MM.1S (cell line): Measurements from ENCODE around the gene HS3ST4.

ENCODE experiments used
- DNase-seq: peaks from one replicate; pipeline ENCODE4 v3.0.0-alpha.2; 2015
- H2AFZ ChIP-seq: fragments of 300-600 bp; sonication (generic); 2 replicates; pipeline ENCODE4 v1.6.0; 2016; ENCODE audit warnings: antibody characterized with exemption, low read length
- H3F3A ChIP-seq: fragments of 300-600 bp; sonication (generic); 2 replicates; pipeline ENCODE4 v1.6.1; 2016; ENCODE audit warnings: mild to moderate bottlenecking, antibody characterized with exemption, low read length, moderate library complexity, mixed read lengths; ENCODE audit not compliant: insufficient read depth
- H3K27ac ChIP-seq: fragments of 300-600 bp; sonication (generic); 2 replicates; pipeline ENCODE4 v1.5.1; 2016; ENCODE audit warnings: mild to moderate bottlenecking, low read length
- H3K27me3 ChIP-seq: fragments of 300-600 bp; sonication (generic); replicated peaks from 2 replicates; pipeline ENCODE4 v1.6.0; 2016; ENCODE audit warnings: low read length; ENCODE audit not compliant: insufficient read depth
- H3K36me3 ChIP-seq: fragments of 300-600 bp; sonication (generic); replicated peaks from 2 replicates; pipeline ENCODE4 v1.6.1; 2016; ENCODE audit warnings: mild to moderate bottlenecking, low read length, mixed read lengths; ENCODE audit not compliant: insufficient read depth
- H3K4me1 ChIP-seq: fragments of 300-600 bp; sonication (generic); 2 replicates; pipeline ENCODE4 v1.6.1; 2016; ENCODE audit warnings: low read length, mixed read lengths
- H3K4me2 ChIP-seq: fragments of 300-600 bp; sonication (generic); 2 replicates; pipeline ENCODE4 v1.6.0; 2016; ENCODE audit warnings: low read depth, low read length
- H3K4me3 ChIP-seq: fragments of 300-600 bp; sonication (generic); 2 replicates; pipeline ENCODE4 v1.5.1; 2016; ENCODE audit warnings: low read length, mixed read lengths
- H3K79me2 ChIP-seq: fragments of 300-600 bp; sonication (generic); 2 replicates; pipeline ENCODE4 v1.6.1; 2016; ENCODE audit warnings: mixed run types, low read length, mixed read lengths
- H3K9ac ChIP-seq: fragments of 300-600 bp; sonication (generic); 2 replicates; pipeline ENCODE4 v1.6.1; 2016; ENCODE audit warnings: low read length, mixed read lengths
- H3K9me2 ChIP-seq: fragments of 300-600 bp; sonication (generic); replicated peaks from 2 replicates; pipeline ENCODE4 v1.6.1; 2016; ENCODE audit warnings: mild to moderate bottlenecking, low read length, mixed read lengths; ENCODE audit not compliant: insufficient read depth
- H3K9me3 ChIP-seq: fragments of 300-600 bp; sonication (generic); replicated peaks from 2 replicates; pipeline ENCODE4 v1.6.1; 2016; ENCODE audit warnings: mild to moderate bottlenecking, low read length, mixed read lengths; ENCODE audit not compliant: insufficient read depth
- H4K20me1 ChIP-seq: fragments of 300-600 bp; sonication (generic); 2 replicates; pipeline ENCODE4 v1.6.1; 2016; ENCODE audit warnings: mild to moderate bottlenecking, low read length, moderate library complexity, mixed read lengths; ENCODE audit not compliant: insufficient read depth
- CTCF ChIP-seq: fragments of 300-600 bp; sonication (generic); IDR thresholded peaks from 2 replicates; pipeline ENCODE4 v1.5.1; 2016; ENCODE audit warnings: antibody characterized with exemption, low read length, mixed read lengths
- EZH2 ChIP-seq: fragments of 300-600 bp; sonication (generic); optimal IDR thresholded peaks from 2 replicates; pipeline ENCODE3; 2017; ENCODE audit warnings: low read depth, mild to moderate bottlenecking, antibody characterized with exemption, low read length, mixed read lengths
- EZH2phosphoT487 ChIP-seq: fragments of 300-600 bp; sonication (generic); IDR thresholded peaks from 2 replicates; pipeline ENCODE4 v1.6.1; 2018; ENCODE audit warnings: antibody characterized with exemption, low read length

Gene HS3ST4

GRCh38 chr16:25796239-25796638 is 104.5 kb downstream of the HS3ST4 start:
- TF ChIP-seq CTCF: no peak
- TF ChIP-seq EZH2: no peak
- TF ChIP-seq EZH2phosphoT487: no peak
- Histone ChIP-seq H3K9me2 (no peaks in the 10 kb centered on the region), H3K27ac (no peak overlapping the region), H3K27me3 (no peaks in the 10 kb centered on the region), H3K4me1 (no peaks in the 10 kb centered on the region), H3K9me3 (no peaks in the 10 kb centered on the region), H3K79me2 (no peaks in the 10 kb centered on the region), H3K4me2 (no peak overlapping the region), H2AFZ (no peak overlapping the region), H3K36me3 (no peaks in the 10 kb centered on the region), H3K9ac (no peak overlapping the region), H3K4me3 (no peak overlapping the region), H4K20me1 (no peaks in the 10 kb centered on the region), H3F3A (no peaks in the 10 kb centered on the region)
- DNase-seq: no peak

DNA sequence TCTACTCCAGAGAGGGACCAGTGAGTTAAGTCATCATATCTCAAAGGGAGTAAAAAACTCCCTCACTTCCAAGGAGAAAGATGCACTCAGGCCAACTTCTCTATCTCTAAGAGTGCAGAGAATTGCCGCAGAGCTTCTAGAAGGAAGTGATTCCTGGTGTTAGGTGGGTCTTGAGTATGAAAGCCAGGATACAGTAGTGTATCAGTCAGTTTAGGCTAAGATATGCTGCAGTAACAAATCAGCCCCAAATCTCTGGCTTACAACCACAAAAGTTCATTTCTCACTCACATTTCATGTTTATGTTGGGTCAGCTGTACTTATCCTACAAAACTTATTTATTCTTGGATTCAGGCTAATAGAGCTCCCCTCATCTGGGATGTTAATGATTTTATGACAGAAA is 106.3 kb downstream of the HS3ST4 start:
- no peaks in the 10 kb centered on the region for H3K9me3 ChIP-seq
- H3K27ac ChIP-seq: no peak overlapping the region
- no peaks in the 10 kb centered on the region for H4K20me1 ChIP-seq
- no peak overlapping the region for H3K4me2 ChIP-seq
- H3K27me3 ChIP-seq: no peaks in the 10 kb centered on the region
- H3K4me1 ChIP-seq: no peaks in the 10 kb centered on the region
- no peak overlapping the region for H3K4me3 ChIP-seq
- H3F3A ChIP-seq: no peaks in the 10 kb centered on the region
- no peaks in the 10 kb centered on the region for H3K36me3 ChIP-seq
- no peak overlapping the region for H3K9ac ChIP-seq
- no peak for DNase-seq
- H3K79me2 ChIP-seq: no peaks in the 10 kb centered on the region
- H2AFZ ChIP-seq: no peak overlapping the region
- no peak for TF ChIP-seq EZH2
- TF ChIP-seq EZH2phosphoT487: no peak
- no peak for TF ChIP-seq CTCF
- H3K9me2 ChIP-seq: no peaks in the 10 kb centered on the region

GRCh38 chr16:25799816-25800215 is 108.1 kb downstream of the HS3ST4 start:
- H2AFZ ChIP-seq: no peak overlapping the region
- no peak overlapping the region for H3K4me3 ChIP-seq
- H3K9ac ChIP-seq: no peak overlapping the region
- no peak for DNase-seq
- no peaks in the 10 kb centered on the region for H3K36me3 ChIP-seq
- no peaks in the 10 kb centered on the region for H3K27me3 ChIP-seq
- no peaks in the 10 kb centered on the region for H3K9me2 ChIP-seq
- H3K79me2 ChIP-seq: no peaks in the 10 kb centered on the region
- no peaks in the 10 kb centered on the region for H4K20me1 ChIP-seq
- no peaks in the 10 kb centered on the region for H3K4me1 ChIP-seq
- H3F3A ChIP-seq: no peaks in the 10 kb centered on the region
- H3K27ac ChIP-seq: no peak overlapping the region
- H3K9me3 ChIP-seq: no peaks in the 10 kb centered on the region
- no peak for TF ChIP-seq CTCF
- no peak for TF ChIP-seq EZH2phosphoT487
- TF ChIP-seq EZH2: no peak
- no peak overlapping the region for H3K4me2 ChIP-seq
